ENCODE measurements around the gene INTS3. TPM values are rescaled to one million over a fixed set of nuclear protein-coding genes. Genes with fewer than 3 reads are reported as not detected.

The INTS3 gene
- total and polyA plus RNA-seq, 10 of the 15 experiments (the other 5 are each of a cell fraction or from before 2014, with no cell fraction given) = 12.6 to 87.4 (median 30.8) TPM

- TF ChIP-seq REST (IDR thresholded peaks at IDR 0.05; ENCODE audit: low read depth, low read length) (no peak), HDAC6 (IDR thresholded peaks at IDR 0.05; ENCODE audit: unreplicated experiment) (no peak), PAX8 (IDR thresholded peaks at IDR 0.05) (no peak)
Measured at GRCh38 chr1:153750026-153750995, 22.5 kb downstream of the INTS3 start (continued).

- WGBS (ENCODE audit: insufficient coverage, insufficient replicate concordance, low lambda C conversion rate, missing lambda C conversion rate) = 88% methylated on average over 2 of the region's 2 CpGs
- no peak for TF ChIP-seq EED (IDR thresholded peaks at IDR 0.05; ENCODE audit: low read depth)
- TF ChIP-seq LARP7 (IDR thresholded peaks at IDR 0.05) = no peak
- TF ChIP-seq SIN3A (IDR thresholded peaks at IDR 0.05; ENCODE audit: low read depth, low read length) = no peak
- no peak for TF ChIP-seq NR2C2 (IDR thresholded peaks at IDR 0.05; ENCODE audit: borderline replicate concordance, control insufficient read depth, insufficient read length, low read depth)
- no peak for TF ChIP-seq SRF (IDR thresholded peaks at IDR 0.05; ENCODE audit: low read depth in 2 of 2, low read length in 2 of 2)
- no peak for TF ChIP-seq FOXK2 (IDR thresholded peaks at IDR 0.05)
- no peak for TF ChIP-seq CREM (IDR thresholded peaks at IDR 0.05; ENCODE audit: low read depth)
- no peak for TF ChIP-seq BCLAF1 (IDR thresholded peaks at IDR 0.05)
- no peak for TF ChIP-seq CHD1 (IDR thresholded peaks at IDR 0.05; ENCODE audit: low read depth, low read length)
- TF ChIP-seq TCF3 (IDR thresholded peaks at IDR 0.05; ENCODE audit: borderline replicate concordance, insufficient read depth, low read depth, low read length) = no peak
- no peak for TF ChIP-seq RB1 (IDR thresholded peaks at IDR 0.05; ENCODE audit: borderline replicate concordance)
- no peak for TF ChIP-seq FOXM1 (IDR thresholded peaks at IDR 0.05; ENCODE audit: low read depth, low read length)
- DNase-seq (ENCODE audit: low read depth, low spot score) (no peak), ATAC-seq (no peak), FAIRE-seq (no peak)
- no peak overlapping the region for H3K4me3 ChIP-seq
- no peaks in the 10 kb centered on the region for H4K20me1 ChIP-seq (ENCODE audit: control insufficient read depth, insufficient read depth)
- ChIA-PET SMC1A (ENCODE audit: uncharacterized antibody, unreplicated experiment) (interaction anchor here (0.6 to 4.7 kb wide), 5 partner anchors 10 to 80 kb away, joined by 3 to 55 read pairs (median 8); partner anchors contain the start of genes ILF2 and NPR1), POLR2A (interaction anchor here (1.1 kb wide), 1 partner anchor 81 kb away, joined by 3 read pairs; no protein-coding TSS in a partner anchor), RAD21 (ENCODE audit: unreplicated experiment) (interaction anchor here (0.7 to 1.3 kb wide), 2 partner anchors 9 to 221 kb away, joined by 3 to 7 read pairs; no protein-coding TSS in a partner anchor), CTCF (interaction anchor here (0.9 to 5.9 kb wide), 7 partner anchors 10 to 400 kb away, joined by 3 to 84 read pairs (median 4); partner anchors contain the start of gene NPR1)
- H3K4me1 ChIP-seq (ENCODE audit: control insufficient read depth, insufficient read depth, low read length) = no peaks in the 10 kb centered on the region; the same call in 1 of the 2 replicates
- H3K9me3 ChIP-seq (replicated peaks; ENCODE audit: control insufficient read depth, insufficient read depth, low read length) = no peaks in the 10 kb centered on the region
- no peaks in the 10 kb centered on the region for H3K27me3 ChIP-seq (replicated peaks in 1 of 2; ENCODE audit: control insufficient read depth in 2 of 2, insufficient read depth in 2 of 2, low read length in 1 of 2)
- no peak overlapping the region for H3K4me2 ChIP-seq (ENCODE audit: control insufficient read depth, insufficient read depth)
- H3K27ac ChIP-seq (ENCODE audit: control insufficient read depth, insufficient read depth) = no peak overlapping the region
- no peak overlapping the region for H2AFZ ChIP-seq (ENCODE audit: control insufficient read depth, low read depth, low read length)
- intact Hi-C loops (cut with micrococcal nuclease; ENCODE audit: unreplicated experiment) = no loop called here
- peaks cover 13 to 48% of the 10 kb centered on the region in 2 experiments for H3K36me3 ChIP-seq (ENCODE audit: control insufficient read depth in 2 of 2, insufficient read depth in 2 of 2, low read length in 1 of 2)
- no TSS peak for BruUV-seq (replicated peaks)
- in situ Hi-C loops (cut with MboI) = no loop called here
- H3K79me2 ChIP-seq (ENCODE audit: control insufficient read depth, insufficient read depth, low read length) = no peaks in the 10 kb centered on the region
- no peak overlapping the region for H3K9ac ChIP-seq (ENCODE audit: control insufficient read depth, insufficient read depth, low read length)
Measured at GRCh38 chr1:153752072-153752471, 24.2 kb downstream of the INTS3 start.

Data from GM12878 (cell line).